HG03064 (cell line): ENCODE data around the gene TNFAIP8L3.

Experiments used
- ATAC-seq: cut with Tn5 transposase; IDR thresholded peaks from one replicate; pipeline ENCODE4 v1.9.1; 2021; ENCODE audit warnings: low read depth; ENCODE audit not compliant: unreplicated experiment

Gene TNFAIP8L3

DNA sequence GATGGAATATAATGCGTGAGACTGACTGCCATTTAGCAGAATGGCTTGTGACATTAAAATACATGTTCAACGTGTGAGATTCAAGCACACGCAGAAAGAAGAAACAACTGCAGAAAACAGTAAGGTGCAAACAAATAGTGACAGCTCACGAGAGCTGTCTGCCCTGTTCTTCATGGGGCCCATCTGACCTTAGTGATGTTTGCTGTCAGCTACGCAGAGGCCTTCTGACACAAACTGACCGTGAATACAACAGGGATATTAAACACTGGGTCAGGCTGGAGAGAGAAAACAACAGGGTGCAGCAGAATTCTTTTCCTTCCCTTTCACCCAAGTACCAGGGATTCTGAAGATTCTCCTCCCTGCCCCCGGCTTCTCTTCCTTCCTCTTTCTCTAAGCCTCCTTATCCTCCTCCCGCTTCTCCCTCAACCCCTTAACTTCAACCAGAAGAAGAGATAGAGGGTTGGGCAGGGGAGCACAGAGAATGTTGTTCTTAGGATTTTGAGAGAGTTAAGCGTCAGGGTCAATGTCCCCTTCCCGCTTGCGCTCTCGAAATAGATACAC, 2.1 kb downstream of the TNFAIP8L3 start:
- ATAC-seq: no peak

DNA sequence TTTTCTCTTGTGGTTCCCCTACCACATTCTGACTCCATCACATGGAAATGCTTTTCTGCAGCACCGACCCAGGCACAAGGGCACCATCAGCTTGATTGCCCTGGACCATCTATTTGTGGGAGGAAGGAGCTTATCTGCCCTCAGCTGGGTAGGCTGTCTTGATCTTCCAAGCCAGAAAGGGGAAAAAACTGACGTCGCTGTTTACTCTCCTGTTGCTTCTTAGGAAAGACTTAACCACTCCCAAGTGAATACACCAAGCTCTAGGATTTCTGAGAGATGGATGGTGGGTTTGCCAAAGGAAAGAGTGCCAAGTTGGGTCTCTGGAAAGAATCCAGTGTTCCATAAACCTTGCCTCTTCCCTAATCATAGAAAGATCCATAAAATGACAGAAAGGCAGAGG, 4.0 kb downstream of the TNFAIP8L3 start:
- no peak for ATAC-seq

DNA sequence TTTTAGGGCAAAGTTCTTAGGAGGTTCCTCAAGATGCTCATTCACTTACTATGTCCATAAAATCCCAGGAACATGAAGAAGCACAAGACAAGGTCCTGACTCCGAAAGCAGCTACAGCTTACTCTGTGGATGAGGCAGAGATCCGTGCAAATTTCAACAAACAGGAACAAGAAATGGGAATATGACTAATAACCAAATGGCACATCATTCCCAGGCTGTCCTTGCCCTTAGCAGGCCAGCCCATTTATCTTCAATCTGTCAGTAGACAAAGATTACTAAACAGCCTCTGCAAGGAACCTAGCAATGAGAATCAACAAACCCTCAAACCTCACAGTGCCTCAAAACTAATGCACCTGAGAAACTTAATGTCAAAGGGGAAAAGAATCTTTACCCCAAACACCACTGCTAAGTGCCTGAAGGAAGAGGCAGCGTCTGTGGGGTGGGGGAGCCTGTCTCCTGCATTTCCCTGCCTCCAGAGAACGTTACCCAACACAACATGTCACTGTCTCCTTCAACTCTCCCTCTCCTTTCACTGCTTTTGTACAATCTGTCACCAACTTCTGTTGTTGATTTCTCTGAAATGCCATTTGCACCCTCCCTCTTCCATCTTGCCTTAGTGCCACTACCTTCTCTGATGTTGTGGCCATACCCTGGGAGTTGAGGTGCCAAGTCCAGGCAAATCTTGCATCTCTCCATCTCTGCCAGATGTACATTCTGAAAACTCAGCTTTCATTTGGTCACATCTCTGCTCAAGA, 4.8 kb downstream of the TNFAIP8L3 start:
- ATAC-seq: no peak

DNA sequence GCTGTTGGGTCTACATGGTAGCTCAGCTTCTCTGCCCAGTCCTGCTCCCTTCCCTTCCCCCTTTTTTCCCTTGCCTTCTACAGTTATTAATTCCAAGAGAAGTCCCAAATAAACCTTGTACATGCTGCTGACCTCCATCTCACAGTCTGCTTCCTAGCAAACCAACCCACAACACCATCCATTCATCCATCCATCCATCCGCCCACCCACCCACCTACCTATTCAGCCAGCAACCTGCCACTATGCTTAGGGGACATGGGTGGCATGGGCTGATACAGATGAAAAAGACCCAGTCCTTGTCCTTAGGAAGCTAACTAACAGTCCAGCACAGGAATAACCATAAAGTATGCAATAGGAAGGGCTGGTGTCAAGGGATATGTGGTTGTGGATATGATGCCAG, 5.7 kb downstream of the TNFAIP8L3 start:
- no peak for ATAC-seq

DNA sequence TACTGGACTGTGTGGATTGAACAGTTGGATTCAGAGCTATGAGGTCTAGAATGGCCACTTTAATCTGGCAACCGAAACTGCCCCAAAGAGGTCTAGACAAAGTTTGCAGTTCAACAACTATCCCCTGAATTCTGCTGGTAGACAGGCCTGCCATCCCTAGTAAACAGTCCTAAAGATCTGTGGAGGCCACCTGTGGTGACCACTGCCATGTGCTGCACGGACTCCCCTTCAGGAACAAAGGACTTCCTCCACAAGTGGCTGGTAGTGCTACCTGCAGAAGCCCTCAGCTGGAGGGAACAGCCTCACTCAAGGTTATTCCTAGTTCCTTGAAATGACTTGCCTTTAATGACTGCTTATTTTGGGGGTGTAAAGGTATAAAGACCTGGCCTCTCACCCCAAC, 6.1 kb downstream of the TNFAIP8L3 start:
- no peak for ATAC-seq

DNA sequence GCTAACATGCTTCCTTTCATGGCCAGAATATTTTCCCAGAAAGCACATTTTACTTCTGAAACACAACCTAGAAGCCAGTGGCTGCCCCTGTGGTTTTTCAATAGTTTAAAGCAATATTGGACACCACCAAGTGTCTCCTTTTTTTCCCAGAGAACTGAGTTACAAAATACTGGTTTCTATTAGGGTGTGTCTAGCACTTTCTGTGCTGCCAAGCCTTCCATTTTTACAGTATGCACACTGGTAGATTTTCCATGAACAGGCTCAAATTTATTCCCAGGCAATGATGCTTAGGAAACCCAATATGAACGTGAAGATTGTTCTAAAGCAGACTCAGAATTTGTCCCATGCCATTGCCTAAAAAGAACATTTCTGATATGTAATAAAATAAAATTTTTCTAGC, 7.2 kb downstream of the TNFAIP8L3 start:
- ATAC-seq: no peak

DNA sequence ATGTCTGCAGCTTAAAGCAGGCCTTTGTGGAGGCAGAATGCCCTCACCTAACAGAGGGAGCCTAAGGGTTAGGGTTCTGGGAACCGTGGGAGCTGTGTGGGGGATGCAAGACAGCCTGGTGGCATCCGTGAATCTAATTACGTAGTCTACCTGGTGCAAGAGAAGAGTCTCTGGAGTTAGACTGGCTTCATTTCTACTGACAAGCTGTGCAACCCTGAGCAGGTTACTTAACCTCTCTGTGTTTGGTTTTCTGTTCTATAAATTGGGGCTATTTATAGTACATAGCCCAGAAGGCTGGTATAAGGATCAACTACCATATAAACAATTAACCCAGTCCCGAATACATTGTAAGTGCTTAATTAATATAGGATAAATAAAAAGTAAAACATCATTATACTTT, 8.3 kb downstream of the TNFAIP8L3 start:
- ATAC-seq: no peak

DNA sequence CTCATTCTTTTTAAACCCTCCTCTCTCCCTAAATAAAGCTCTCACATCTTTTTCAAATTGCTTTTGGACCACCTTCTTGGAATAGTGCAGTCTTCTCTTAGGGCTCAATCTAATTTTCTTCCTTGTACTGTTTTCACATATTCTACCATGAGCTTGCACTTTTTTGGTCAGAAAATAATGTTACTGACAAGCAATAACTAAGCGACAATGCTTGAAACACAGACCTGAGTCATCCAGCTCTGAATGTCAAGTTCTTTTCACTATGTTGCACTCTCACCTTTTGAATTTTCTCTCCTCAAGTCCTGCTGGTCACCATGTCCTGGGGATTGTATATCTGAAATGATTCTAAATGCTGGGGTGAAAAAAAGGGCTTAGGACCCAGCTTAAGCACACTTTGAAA, 8.9 kb downstream of the TNFAIP8L3 start:
- no peak for ATAC-seq

DNA sequence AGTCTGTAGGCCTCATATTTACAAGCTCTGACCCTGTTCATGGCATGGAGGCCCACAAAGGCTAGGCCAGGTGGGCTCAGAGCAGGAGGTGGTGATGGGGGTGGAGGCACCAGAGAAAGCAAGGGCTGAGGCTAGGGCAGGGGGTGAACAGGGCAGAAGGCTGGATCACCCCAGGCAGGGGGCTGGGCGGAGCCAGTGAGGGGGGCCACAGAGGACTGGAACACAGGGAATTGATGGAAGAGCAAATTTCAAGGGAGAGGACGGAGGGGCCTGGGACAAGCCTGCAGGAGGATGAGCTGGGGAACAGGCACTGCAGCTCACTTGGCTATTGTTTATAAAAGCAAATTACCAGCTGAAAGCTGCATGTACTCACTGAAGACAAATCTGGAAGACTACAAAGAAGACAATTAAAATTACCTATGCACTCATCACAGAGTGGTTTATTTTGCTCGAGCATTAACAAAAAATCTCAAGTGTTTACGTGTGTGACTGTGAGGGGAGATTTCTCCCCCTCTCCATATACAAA, 11.0 kb downstream of the TNFAIP8L3 start:
- ATAC-seq: no peak

DNA sequence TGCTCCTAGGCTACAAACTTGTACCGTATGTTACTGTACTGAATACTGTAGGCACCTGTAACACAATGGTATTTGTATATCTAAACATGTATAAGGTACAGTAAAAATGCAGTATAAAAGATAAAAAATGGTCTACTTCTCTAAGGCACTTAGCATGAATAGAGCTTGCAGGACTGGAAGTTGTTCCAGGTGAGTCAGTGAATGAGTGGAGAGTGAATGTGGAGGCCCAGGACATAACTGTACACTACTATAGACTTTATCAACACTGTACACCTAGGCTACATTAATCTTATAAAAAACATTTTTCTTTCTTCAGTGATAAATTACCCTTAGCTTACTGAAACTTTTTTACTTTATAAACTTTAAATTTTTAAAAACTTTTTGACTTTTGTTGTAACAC, 12.5 kb downstream of the TNFAIP8L3 start:
- ATAC-seq: no peak

DNA sequence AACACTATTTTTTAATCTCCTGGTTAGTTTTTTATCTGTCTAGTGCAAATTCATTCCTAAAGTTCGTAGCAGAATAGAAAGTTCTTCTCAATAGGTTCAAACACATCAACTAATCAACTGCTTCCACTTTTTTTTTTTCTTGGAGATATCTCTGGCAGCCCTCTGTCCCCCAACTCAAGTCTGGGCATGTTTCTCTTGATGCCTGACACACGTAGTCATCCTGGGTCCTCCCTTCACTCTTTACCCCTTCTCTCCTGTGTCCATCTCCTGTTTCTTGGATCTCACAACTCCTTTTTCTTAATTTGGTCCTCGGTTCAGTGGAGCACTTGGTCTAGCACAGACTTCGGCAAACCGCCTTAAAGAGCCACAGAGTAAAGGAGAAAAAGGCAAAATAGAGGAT, 14.4 kb downstream of the TNFAIP8L3 start:
- no peak for ATAC-seq

DNA sequence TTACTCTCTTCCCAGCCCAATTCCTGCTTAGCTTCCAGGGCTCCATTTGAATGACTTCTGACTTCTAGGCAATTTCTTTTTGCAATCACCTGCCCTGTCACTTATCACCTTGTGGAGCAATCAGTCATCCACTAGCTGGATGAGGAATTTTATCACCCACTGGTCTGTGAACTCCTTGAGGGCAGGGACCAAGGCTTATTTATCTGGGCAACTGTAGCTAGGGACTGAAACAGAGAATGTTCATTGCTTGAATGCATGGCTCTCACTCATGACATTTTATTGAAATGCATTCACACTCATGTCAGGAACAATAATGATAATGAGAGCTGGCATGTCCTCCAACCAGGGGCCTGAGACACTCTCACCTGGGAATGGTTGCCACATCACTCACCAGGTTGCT, 15.5 kb downstream of the TNFAIP8L3 start:
- no peak for ATAC-seq

DNA sequence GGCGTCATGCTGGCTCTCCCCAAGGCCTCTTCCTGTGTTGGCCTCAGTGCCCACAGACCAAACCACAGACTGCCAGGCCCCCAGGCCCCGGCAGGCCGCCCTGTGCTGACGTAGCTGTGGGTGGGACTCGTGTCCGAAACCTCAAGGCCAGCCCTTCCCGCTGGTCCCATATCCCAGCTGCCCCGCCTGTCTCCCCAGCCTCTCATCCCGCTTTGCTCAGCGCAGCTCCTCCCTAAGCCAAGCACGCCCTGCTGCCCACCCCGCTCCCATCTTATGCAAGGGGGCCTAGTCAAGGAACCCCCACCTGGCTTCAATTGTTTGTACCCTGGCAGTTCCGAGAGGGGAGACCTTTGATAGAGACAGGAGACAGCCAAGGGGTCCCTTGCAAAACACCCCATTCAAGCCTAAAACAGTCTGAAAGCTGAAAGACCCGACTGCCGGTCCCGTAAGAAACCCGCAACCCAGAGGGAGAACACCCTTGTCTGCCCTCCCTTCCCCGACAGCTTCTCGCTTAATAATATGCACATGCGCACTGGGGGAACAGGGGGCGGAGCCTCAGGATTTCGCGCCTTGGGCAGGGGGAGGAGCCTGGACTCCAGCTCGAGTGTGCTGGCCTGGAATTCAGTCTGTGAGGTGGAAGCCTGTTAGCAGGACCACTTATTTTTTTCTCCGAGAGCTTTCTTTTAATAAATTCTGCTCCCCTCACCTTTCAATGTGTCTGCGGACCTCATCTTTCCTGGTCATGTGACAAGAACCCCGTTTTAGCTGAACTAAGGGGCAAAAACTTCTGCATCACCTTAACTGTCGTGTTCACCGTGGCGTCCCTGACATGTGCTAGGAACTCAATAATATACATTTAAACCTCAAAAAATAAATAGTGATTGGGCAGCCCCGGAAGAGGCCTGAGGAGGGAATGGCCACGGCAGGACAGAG, 17.2 kb downstream of the TNFAIP8L3 start:
- ATAC-seq: peak; percentile 62

DNA sequence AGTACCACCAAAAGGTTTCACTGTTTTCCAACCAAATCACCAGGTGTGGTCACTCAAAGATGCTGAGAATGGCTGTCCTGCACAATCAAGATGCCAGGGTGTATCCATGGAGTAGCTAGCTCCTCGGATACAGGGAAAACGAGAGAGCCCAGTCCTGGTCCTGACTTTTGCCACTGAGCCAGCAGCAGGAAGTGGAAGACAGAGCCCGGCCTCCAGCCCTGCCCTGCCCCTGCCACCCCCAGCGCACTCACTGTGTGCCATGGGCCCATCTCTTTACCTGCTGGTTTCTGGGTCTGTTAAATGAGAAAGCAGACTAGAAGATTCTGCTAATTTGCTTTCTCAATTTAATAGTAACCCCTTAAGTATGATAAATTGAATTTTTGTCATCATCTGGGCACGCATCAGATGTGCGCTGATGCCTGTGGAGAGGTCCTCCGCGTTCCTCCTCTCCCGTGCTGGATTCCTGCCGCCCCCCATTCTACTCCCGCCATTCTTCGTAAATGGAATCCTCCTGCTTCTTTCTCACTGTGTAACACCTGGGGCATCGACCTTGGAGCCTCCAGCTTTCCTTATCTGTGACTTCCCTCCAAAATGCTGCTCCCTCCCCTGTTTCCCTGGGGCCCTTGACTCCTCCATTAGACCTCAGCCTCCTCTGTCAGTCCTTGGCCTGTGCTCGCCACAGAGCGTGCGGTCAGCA, 18.0 kb downstream of the TNFAIP8L3 start:
- no peak for ATAC-seq

DNA sequence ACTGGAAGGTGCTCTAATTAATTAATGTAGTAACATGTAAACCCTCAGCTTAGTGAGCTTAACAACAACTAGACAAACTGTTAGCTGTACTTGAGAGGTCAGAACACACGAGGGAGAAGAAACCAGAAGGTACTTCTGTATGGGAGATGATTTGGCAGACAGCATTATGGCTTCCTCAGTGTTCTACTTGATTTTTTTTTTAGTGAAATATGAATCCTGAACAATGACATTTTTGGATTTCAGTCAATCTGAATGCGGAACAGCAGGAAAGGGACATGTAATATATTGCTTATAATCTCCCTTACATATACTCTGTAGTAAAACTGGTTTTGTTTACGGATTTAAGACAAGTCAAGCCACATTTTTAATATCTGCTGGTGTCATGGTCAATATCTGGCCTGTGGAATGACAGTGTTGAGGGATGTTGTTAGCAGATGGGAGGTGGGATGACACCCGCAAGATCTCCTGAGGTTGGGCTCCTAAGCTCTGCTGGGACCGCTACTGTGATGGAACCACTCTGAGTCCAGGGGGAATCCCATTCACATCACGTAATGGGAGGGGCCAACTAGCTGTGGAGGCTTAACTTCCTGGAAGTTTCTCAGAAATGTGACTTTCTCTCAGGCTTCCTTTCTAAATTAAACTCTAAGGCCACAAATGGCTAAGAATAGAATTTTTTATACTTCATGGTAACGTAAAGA, 18.7 kb downstream of the TNFAIP8L3 start:
- ATAC-seq: no peak

DNA sequence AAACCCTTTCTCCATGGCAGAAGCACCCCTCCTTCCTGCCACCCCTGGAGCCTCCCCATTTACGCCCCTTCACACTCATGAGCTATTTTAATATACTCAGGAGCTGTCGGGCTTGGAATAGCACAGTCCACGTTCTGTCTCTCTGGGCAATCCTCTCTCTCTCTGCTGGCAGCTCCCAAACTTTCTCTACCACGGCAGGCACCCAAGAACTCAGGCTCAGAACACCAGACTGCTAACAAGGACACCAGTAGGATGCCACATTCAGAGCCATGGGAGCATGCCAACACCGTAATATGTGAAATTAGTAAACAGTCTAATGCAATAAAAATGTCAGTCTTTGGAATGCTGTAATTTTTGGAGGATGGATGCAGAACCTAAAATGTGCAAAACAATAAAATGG, 19.3 kb downstream of the TNFAIP8L3 start:
- ATAC-seq: no peak

DNA sequence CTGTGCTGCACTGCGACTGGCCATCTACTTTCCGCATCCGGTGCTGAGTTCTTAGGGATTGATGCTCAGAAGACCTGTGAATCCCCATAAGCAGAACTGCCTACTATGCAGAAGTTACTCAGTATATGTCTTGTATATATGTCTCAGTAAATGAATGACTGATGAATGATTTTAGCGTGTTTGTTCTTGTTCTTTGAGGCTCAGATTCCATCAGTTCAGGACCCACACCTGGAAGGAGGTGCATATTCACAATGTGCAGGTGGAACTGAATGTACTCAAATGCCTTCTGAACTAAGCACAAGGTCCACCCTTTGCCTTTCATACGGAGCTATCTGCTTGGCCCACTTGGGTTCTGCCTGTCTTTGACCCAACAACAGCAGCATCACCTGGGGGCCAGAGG, 19.8 kb downstream of the TNFAIP8L3 start:
- no peak for ATAC-seq

DNA sequence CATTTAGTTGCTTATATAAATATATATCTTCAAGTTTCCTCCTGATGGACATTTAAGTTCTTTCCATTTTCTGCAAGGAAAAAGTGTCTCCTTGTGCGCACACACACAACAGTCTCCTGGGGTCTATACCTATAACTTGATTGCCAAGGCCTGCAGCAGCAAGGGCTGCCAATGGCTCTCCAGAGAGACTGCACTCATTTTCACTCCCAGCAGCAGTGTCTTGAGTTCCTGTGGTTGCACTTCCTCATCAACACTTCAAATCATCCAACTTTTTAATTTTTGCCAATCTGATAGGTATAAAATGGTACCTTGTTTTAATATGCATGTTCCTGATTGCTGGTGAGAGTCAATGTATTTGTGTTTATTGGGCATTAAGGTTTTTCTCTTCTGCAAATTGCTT, 23.1 kb downstream of the TNFAIP8L3 start:
- ATAC-seq: no peak

DNA sequence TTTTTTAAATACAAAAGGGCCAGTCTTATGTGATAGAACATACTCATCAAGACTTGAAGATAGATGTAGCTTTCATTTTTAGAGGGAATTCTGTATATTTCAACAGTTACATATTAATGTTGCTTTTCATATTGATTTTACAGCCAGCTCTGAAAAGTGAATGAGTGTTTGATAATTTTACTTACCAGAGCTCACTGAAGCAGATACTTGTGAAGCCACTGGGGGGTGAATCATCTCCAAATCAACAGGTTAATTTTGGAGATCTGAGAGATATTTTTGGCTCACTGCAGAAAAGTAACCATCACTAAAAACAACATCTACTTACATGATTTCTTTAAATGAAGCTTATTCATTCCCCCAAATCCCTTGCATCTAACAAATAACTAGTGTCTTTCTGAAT, 24.7 kb downstream of the TNFAIP8L3 start:
- ATAC-seq: no peak

DNA sequence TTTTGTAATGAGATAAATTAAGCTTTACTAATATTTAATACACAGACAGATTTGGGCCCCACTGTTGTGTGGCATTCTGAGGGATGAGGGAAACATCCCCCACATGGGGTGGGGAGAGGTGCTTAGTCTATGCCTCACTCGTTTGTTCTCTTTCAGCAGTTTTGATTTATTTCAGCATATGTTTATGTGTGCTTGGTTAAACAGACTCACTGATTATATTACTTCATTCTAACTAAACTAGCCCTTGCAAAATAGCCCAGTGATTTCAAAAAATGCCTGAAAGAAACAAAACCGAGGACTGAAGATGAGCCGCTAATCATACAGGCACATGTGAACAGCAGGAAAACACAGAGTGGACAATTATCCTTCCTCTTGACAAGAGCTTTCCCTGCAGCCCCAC, 27.2 kb downstream of the TNFAIP8L3 start:
- ATAC-seq: no peak
